Suppressor macrophage treated with lipopolysaccharide for 1 hour (primary cell): Measurements from ENCODE around the gene JAG2.
A peak's percentile ranks its signal among the peaks of the same experiment; 100 is the strongest.

Experiments used
- DNase-seq, 3 donors: peaks; one replicate each; pipeline ENCODE4 v3.0.0-alpha.2; 2020 to 2022

The JAG2 gene

GRCh38 chr14:105168496-105168978 lies at the start of gene JAG2:
Gene JAG2, minus strand, starts transcription at chr14:105168776. Its CDS starts 356 bp downstream, at chr14:105168420.
- peak in 2 of 3 donors; percentile 27 to 60 for DNase-seq

GRCh38 chr14:105217774-105218173 lies 49.2 kb upstream of the JAG2 start:
- no peak for DNase-seq

- no peak for DNase-seq
These were observed 48.1 kb upstream of the JAG2 start for GRCh38 chr14:105216490-105217247.

- DNase-seq = no peak
These were observed 47.0 kb upstream of the JAG2 start for GRCh38 chr14:105215602-105216001.

GRCh38 chr14:105214324-105214915 lies 45.8 kb upstream of the JAG2 start:
- DNase-seq = no peak

- DNase-seq = no peak
These were observed 44.8 kb upstream of the JAG2 start for GRCh38 chr14:105213361-105213760.

GRCh38 chr14:105212541-105213300 lies 44.1 kb upstream of the JAG2 start:
- no peak for DNase-seq

- DNase-seq = no peak
These were observed 43.1 kb upstream of the JAG2 start for GRCh38 chr14:105211758-105212089.

- no peak for DNase-seq
These were observed 42.6 kb upstream of the JAG2 start for GRCh38 chr14:105211086-105211757.

GRCh38 chr14:105210266-105211025 lies 41.9 kb upstream of the JAG2 start:
- no peak for DNase-seq

GRCh38 chr14:105209646-105210045 lies 41.1 kb upstream of the JAG2 start:
- no peak for DNase-seq

- DNase-seq = no peak
These were observed 40.5 kb upstream of the JAG2 start for GRCh38 chr14:105209091-105209490.

- DNase-seq = no peak
These were observed 40.1 kb upstream of the JAG2 start for GRCh38 chr14:105208738-105209075.

GRCh38 chr14:105207996-105208737 lies 39.6 kb upstream of the JAG2 start:
- DNase-seq = no peak

- DNase-seq = no peak
These were observed 38.9 kb upstream of the JAG2 start for GRCh38 chr14:105207460-105207901.

GRCh38 chr14:105206873-105207272 lies 38.3 kb upstream of the JAG2 start:
- DNase-seq = no peak

- no peak for DNase-seq
These were observed 37.2 kb upstream of the JAG2 start for GRCh38 chr14:105205673-105206208.

GRCh38 chr14:105204931-105205672 lies 36.5 kb upstream of the JAG2 start:
- no peak for DNase-seq

GRCh38 chr14:105204206-105204930 lies 35.8 kb upstream of the JAG2 start:
- no peak for DNase-seq

GRCh38 chr14:105203701-105204100 lies 35.1 kb upstream of the JAG2 start:
- no peak for DNase-seq
